ACC112 (cell line): ENCODE data around the gene NEO1.

Experiments
- H2AFZ ChIP-seq: fragments of 200-600 bp; sonication (generic); one replicate; pipeline ENCODE4 v1.6.0; 2017; ENCODE audit warnings: antibody characterized with exemption, low read length; ENCODE audit not compliant: unreplicated experiment
- H3K27ac ChIP-seq: fragments of 200-600 bp; sonication (generic); 2 replicates; pipeline ENCODE4 v1.5.1; 2014; ENCODE audit warnings: low read depth, mild to moderate bottlenecking, antibody characterized with exemption, low read length, moderate library complexity
- H3K27me3 ChIP-seq: fragments of 200-600 bp; sonication (generic); 2 replicates; pipeline ENCODE4 v1.6.1; 2014; ENCODE audit warnings: mild to moderate bottlenecking, antibody characterized with exemption, low read length, moderate library complexity, mixed read lengths; ENCODE audit not compliant: insufficient read depth
- H3K36me3 ChIP-seq: fragments of 200-600 bp; sonication (generic); 2 replicates; pipeline ENCODE4 v1.6.1; 2016; ENCODE audit warnings: mild to moderate bottlenecking, antibody characterized with exemption, low read length, moderate library complexity, mixed read lengths; ENCODE audit not compliant: insufficient read depth
- H3K4me1 ChIP-seq: fragments of 200-600 bp; sonication (generic); one replicate; pipeline ENCODE4 v1.6.1; 2016; ENCODE audit warnings: low read length, mixed read lengths; ENCODE audit not compliant: insufficient read depth, unreplicated experiment, control insufficient read depth
- H3K4me3 ChIP-seq: fragments of 200-600 bp; sonication (generic); 2 replicates; pipeline ENCODE4 v1.5.1; 2014; ENCODE audit warnings: mild to moderate bottlenecking, low read depth, low read length
- H3K79me2 ChIP-seq: fragments of 200-600 bp; sonication (generic); one replicate; pipeline ENCODE4 v1.6.0; 2016; ENCODE audit warnings: low read length; ENCODE audit not compliant: control insufficient read depth, unreplicated experiment, insufficient read depth

Gene NEO1

DNA sequence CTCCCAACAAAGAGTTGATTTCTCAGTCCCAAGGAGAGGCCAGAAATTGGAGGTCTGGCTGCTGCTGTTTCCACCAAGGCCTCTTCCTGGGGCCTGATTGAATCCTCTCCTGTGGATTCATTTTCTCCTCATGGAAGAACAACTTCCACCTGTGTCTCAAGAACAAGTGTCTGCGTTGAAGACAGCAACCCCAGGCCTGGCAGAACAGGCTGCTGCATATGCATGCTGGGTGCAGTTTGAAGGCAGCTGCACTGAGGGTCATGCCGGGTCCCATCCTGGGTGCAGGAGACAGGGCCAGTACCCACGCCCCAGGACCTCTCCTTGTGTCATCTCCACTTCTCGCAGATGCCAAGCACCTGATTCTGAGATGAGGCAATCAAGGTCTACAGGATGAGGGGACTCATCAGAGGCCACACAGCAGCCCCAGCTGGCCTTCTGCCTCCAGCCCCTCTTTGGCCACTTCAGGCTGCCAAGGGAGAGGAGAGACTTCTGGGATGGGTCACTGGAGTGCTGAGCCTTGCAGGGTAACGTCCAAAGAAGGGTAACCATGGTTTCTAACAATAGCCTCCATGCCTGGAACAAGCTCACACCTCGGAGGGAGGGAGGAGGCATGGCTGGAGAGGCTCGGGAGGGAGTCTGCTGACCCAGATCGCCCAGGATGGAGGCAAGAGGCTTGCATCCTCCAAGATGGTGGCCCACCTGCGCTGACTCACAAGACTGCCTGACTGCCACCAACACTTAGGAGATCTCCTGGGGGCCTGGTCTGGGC lies 286.5 kb downstream of the NEO1 start:
- H3K4me1 ChIP-seq, result peaks cover 16% of the 10 kb centered on the region
- no peak overlapping the region for H2AFZ ChIP-seq
- H3K4me3 ChIP-seq, result no peak overlapping the region
- H3K27me3 ChIP-seq, result peaks cover 23% of the 10 kb centered on the region
- no peak overlapping the region for H3K27ac ChIP-seq
- H3K36me3 ChIP-seq, result no peaks in the 10 kb centered on the region
- no peaks in the 10 kb centered on the region for H3K79me2 ChIP-seq

- peaks cover 27% of the 10 kb centered on the region for H3K27me3 ChIP-seq
- H3K4me3 ChIP-seq, result no peak overlapping the region
- H3K36me3 ChIP-seq, result no peaks in the 10 kb centered on the region
- no peak overlapping the region for H2AFZ ChIP-seq
- H3K79me2 ChIP-seq, result no peaks in the 10 kb centered on the region
- peaks cover 20% of the 10 kb centered on the region for H3K4me1 ChIP-seq
- H3K27ac ChIP-seq, result no peak overlapping the region
Observed at GRCh38 chr15:73340502-73341192, 288.4 kb downstream of the NEO1 start.

DNA sequence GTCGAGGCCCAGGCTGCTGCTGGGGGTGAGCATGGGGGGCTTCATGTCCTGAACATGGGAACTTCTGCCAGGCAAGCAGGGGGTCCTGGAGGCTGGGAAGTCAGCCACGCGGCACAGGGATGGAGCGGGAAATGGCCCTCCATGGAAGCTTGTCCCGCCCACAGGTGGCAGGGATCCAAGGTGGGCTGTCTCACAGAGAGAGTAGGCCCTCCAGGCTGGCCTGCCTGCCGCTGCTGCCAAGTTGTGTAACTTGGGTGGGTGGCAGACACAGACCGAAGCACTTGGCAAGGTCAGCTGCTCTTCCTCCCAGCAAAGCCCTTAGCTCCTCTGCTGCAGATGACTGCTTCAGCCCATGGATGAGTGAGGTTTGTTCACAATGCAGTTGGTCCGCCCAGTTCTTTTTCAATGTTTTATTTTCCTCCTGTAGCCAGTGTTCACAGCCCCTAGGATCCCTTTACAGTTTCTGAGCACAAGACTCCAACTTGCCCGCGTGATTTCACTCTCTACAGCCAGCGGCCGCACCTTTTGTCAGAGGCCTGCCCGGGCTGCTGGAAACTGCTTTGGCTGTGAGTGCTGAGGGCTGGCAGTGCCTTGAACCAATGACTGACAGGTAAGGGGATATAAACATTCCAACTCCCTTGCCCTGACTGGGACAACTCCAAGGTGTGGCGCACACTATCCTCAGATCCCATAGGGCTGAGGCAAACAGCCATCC lies 289.8 kb downstream of the NEO1 start:
- H3K4me1 ChIP-seq, result peaks cover 20% of the 10 kb centered on the region
- no peak overlapping the region for H2AFZ ChIP-seq
- no peaks in the 10 kb centered on the region for H3K36me3 ChIP-seq
- peaks cover 29% of the 10 kb centered on the region for H3K27me3 ChIP-seq
- no peak overlapping the region for H3K27ac ChIP-seq
- H3K79me2 ChIP-seq, result no peaks in the 10 kb centered on the region
- H3K4me3 ChIP-seq, result no peak overlapping the region

GRCh38 chr15:73344056-73344455 lies 291.8 kb downstream of the NEO1 start:
- Histone ChIP-seq H3K36me3 (no peaks in the 10 kb centered on the region), H3K4me1 (peaks cover 20% of the 10 kb centered on the region), H2AFZ (no peak overlapping the region), H3K27ac (no peak overlapping the region), H3K4me3 (no peak overlapping the region), H3K27me3 (peaks cover 35% of the 10 kb centered on the region), H3K79me2 (no peaks in the 10 kb centered on the region)

DNA sequence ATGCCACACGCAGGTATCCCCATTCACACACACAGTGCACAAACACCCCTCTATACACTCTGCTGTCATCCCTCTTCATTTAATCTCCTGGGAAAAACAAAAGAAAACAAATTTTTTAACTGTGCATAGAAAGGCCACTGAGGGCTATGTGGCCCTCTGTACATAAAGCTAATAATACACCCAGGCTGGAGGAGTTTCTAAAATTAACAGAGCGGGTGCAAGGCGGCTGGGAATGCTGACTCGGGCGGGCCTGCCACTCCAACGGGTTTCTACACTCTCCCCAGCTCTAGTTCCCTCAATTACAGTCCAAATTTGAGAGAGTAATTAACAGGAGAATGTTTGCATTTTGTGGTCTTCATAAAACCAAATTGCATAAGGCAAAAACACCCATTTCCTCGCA lies 293.4 kb downstream of the NEO1 start:
- H3K4me1 ChIP-seq, result peaks cover 10% of the 10 kb centered on the region
- H3K36me3 ChIP-seq, result no peaks in the 10 kb centered on the region
- no peak overlapping the region for H3K27ac ChIP-seq
- no peak overlapping the region for H3K4me3 ChIP-seq
- no peaks in the 10 kb centered on the region for H3K79me2 ChIP-seq
- H2AFZ ChIP-seq, result no peak overlapping the region
- peaks cover 51% of the 10 kb centered on the region for H3K27me3 ChIP-seq

DNA sequence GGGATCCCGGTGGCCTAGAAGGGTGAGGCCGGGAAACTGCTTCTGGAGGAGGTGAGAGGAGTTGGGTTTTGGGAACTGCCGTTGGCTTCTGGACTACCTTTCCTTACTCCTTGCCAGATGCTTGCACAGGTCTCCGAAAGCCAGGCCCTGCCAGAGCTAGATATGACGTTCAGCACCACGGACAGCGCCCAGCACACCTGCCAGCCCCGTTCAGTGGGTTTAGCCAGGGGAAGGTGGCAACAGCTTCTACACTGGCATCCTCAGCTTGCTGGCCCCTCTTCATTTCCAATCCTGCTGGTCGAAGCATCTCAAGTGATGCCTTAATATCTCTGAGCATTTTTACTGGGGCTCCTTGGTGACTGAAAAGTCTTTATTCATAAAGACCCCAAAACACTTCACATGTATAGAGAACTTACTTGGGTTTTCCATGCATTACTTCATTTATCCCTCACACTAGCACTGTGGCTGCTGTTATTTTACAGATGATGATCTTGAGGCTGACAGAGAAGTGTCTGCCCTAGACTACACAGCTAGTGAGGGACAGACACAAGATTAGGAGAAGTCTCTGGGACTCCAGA lies 294.6 kb downstream of the NEO1 start:
- Histone ChIP-seq H3K36me3 (no peaks in the 10 kb centered on the region), H2AFZ (no peak overlapping the region), H3K4me1 (peaks cover 10% of the 10 kb centered on the region), H3K27ac (no peak overlapping the region), H3K27me3 (peaks cover 63% of the 10 kb centered on the region), H3K4me3 (no peak overlapping the region), H3K79me2 (no peaks in the 10 kb centered on the region)

- H3K4me1 ChIP-seq, result no peaks in the 10 kb centered on the region
- H3K36me3 ChIP-seq, result no peaks in the 10 kb centered on the region
- H3K27ac ChIP-seq, result no peak overlapping the region
- no peak overlapping the region for H2AFZ ChIP-seq
- no peak overlapping the region for H3K4me3 ChIP-seq
- H3K79me2 ChIP-seq, result no peaks in the 10 kb centered on the region
- H3K27me3 ChIP-seq, result peaks cover 84% of the 10 kb centered on the region
Observed at GRCh38 chr15:73349191-73349590, 296.9 kb downstream of the NEO1 start.

DNA sequence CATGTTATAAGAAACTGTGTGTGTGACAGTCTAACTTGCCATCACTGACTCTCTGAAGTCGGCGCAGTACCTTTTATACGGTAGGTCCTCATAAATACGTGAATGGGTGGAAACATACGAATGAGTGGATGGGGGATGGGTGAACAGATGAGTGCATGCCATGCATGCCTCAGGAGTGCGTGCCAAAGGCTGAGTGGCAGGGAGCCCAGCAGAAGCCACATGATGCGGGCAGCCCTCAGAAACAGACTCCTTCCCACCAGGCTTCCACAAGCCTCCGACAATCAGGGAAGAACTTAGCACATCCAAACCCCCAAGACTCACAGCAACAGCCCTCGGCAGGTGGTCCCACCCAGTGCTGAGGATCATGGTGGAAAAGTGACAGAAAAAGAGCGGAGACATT lies 299.8 kb downstream of the NEO1 start:
- Histone ChIP-seq H3K36me3 (no peaks in the 10 kb centered on the region), H3K27ac (no peak overlapping the region), H3K27me3 (peaks cover 91% of the 10 kb centered on the region), H3K4me3 (no peak overlapping the region), H3K4me1 (no peaks in the 10 kb centered on the region), H2AFZ (no peak overlapping the region), H3K79me2 (no peaks in the 10 kb centered on the region)

DNA sequence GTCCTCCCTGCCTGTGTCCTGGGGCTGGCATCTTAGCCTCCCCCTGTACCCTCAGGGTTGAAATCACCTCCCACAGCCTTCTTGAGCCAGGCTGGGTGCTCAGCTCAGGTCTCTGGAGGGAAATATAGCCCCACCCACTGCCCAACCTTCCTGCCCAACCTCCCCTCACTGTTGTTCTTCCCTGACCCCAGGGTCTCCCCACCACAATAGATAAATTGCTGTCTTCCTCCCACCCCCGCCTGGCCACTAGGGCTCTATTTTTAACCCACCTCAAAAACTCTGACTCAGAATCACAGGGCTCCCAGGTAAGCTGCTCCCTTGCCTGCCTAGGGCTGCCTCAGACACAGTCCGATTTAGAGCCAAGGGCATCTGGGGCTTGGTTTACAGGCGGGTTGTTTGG lies 301.5 kb downstream of the NEO1 start:
- Histone ChIP-seq H3K4me1 (no peaks in the 10 kb centered on the region), H3K36me3 (no peaks in the 10 kb centered on the region), H3K4me3 (no peak overlapping the region), H3K27ac (no peak overlapping the region), H3K27me3 (peaks cover 94% of the 10 kb centered on the region), H3K79me2 (no peaks in the 10 kb centered on the region), H2AFZ (no peak overlapping the region)

- H3K79me2 ChIP-seq, result no peaks in the 10 kb centered on the region
- no peaks in the 10 kb centered on the region for H3K36me3 ChIP-seq
- no peak overlapping the region for H3K27ac ChIP-seq
- no peak overlapping the region for H2AFZ ChIP-seq
- no peaks in the 10 kb centered on the region for H3K4me1 ChIP-seq
- H3K27me3 ChIP-seq, result peaks cover 94% of the 10 kb centered on the region
- no peak overlapping the region for H3K4me3 ChIP-seq
Observed at GRCh38 chr15:73354241-73354640, 302.0 kb downstream of the NEO1 start.
